ENCODE results near the gene GPR62.

GPR62 gene

DNA sequence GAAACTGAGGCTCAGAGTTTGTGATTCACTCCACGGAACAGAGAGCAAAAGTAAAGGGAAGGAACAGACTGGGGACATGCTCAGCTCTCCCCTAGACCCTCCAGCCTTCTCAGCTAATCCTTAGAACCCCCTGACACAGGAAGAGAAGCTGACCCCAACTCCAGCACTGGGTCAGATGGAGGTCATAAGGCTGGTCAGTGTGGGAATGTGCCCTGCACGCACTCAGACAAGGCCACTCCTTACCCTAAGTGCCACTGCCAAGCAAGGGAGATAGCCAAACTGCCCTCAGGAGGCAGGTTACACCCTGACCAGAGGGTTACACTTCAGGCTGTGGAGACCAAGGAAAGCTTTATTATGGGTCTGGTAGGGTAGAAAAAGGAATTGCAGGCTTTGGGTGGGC is 39.3 kb downstream of the GPR62 start:
- DNase-seq = no peak

DNA sequence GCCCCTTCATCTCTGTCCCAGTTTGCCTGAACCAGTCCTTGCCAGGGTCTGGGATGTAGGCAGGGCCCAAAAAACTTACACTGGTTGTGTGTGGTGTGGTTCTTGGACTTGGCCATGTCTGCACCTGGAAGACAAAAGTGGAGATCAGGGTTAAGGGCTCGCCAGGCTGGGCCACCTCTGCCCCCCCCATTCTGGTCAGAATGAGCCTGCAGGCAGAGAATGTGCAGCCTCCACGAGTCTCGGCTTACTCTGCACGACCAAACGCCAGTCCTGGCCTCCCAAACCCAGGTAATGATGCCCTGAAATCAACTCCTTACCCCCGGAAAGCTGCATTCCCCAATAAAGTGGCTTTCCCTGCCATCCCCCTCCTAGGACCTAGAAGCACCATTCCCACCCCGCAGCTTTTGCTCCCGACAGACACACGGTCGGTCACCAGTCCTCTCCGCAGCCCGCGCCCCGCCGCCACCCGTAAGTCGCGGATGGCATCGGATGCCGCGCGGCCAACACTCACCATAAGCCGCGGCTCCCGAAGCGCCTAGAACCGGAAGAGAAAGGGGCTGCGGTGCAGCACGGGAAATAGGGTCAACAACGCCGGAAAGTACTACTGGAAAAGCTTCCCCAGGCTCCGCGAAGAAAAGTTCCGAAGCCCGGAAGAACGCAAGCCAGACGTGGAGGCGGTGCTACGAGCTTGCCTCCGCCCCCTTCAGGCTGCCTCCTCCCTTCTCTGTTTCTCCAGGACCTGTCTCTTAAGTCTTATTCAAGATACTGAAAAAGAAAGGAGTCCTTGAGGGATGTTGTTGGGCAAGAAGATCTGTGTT is 40.4 kb downstream of the GPR62 start, which contains the start of gene RPL29:
TSS of gene RPL29 (minus strand) at position 550 of the 818 bp plus-strand sequence. CDS start at position 116, 434 bp downstream.
- DNase-seq = peak; percentile 88 to 92

DNA sequence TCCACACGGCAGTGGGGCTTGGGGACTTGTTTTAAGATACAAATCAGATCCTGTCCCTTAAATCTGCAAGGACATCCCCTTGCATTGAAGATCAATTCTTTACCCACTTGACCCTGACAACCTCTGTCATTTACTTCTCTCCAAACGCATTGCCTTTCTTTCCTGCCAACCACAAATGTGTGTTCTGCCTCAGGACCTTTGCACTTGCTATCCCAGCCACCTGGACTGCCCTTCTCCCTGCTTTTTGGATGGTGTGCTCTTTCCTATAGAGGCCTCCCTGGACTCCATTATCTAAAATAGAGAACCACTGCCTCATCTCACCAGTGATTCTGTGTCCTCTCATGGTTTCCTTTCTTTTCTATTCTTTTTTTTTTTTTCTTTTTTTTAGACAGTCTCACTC is 42.0 kb downstream of the GPR62 start:
- DNase-seq = no peak

DNA sequence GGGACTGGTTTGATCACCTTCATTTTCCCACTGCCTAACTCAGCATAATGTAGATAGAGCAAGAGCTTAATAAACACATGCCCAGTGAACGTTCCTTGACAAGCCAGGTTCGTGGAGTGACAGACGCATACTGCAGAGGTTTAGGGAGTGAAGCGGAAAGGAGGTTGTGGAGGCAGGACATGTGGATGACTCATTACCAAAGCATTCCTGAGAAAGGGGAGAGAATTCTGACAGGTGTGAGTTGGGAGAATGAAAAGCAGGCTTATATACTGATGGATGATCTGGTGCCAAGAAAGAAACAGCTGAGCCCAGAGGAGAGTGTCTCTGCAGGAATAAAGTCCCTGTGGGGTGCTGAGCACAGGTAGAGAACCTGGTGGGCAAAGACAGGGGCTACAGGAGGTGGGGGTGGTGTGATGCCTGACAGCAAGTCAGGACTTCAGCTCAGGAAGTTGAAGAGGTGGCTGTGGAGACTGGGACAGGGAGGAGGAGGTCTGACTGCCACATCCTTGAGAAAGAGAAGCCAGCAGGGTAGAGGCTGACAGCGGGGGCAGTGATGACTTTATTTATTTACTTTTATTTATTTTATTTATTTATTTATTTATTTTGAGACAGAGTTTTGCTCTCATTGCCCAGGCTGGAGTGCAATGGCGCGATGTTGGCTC is 42.9 kb downstream of the GPR62 start:
- no peak for DNase-seq

DNA sequence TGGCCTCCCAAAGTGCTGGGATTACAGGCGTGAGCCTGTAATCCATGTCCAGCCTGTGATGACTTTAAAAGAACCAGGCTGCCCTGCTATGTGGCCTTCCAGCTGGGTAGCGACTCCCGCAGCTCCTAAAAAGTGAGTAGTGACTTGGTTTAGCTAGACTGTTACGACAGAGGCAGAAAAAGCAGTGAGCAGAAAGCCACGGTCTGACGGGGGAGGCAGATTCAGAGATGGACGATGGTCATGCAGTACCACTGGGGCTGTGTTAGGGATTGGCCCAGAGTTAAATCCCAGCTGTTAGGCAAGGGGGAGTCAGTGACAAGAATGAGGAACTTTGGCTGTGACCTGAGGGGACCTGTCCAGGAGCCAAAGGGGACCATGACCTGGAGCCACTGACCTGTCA is 43.6 kb downstream of the GPR62 start:
- no peak for DNase-seq

DNA sequence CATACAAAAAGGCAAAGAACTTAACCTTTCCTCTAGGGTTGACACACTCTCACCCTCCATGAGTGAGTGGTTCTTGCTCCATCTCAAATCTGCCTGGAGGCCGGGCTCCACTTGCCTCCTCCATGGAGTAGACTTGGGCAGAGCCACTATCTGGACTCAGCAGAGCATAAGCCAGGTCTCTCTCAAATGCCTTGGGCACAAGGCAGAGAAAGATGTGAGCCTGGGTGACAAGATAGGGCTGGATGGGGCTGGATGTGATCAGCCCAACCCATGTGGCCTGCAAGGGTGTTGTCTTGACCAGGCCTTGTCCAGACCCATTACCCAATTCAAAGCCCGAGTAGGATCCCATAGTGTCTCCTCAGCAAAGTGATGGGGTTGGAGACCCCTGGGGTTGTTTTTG is 44.7 kb downstream of the GPR62 start:
- DNase-seq = no peak

DNA sequence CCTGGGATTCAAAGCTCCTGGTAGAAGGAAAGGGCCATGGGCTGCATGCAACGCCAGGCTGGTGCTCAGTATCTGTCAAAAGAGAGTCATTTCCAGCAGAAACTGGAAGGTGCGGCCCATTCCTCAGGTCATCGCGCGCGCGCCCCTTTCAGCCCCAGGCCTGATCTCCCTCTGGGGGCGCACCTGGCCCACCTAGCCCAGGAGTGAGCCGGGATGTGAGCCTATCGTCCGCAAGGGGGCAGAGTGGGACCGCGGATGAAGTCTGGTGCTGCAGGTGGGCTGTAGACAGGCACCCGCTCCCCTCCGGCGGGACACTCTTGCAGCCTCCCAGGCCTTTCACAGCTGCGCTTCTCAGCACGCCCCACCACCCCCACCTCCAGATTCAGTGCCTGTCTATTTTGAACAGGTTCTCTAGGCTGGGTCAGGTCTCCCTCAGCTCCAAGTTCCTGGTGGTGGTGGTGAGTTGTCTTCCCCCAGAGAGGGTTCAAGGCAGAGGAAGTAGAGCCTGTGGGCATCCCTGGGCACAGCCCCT is 46.3 kb downstream of the GPR62 start:
- DNase-seq = peak; percentile 79 to 83

DNA sequence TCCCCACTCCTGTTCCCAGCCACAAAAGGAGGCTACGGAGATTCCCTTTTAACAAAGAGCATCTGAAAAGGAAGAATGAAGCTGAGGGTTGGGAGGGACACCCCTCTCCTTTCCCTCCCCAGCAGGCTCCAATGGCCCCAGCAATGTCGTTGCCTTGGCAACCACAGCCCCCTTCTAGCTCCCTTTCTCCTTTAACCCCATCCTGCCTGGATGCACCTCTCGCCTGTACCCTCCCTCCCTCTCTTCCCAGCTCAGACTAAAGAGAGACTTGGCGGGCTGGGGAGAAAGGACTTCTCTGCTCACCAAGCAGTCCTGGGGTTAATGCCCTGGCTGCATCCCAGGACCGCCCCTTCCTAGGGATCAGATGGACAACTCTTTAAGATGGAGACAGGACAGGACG is 47.6 kb downstream of the GPR62 start:
- DNase-seq = no peak

DNA sequence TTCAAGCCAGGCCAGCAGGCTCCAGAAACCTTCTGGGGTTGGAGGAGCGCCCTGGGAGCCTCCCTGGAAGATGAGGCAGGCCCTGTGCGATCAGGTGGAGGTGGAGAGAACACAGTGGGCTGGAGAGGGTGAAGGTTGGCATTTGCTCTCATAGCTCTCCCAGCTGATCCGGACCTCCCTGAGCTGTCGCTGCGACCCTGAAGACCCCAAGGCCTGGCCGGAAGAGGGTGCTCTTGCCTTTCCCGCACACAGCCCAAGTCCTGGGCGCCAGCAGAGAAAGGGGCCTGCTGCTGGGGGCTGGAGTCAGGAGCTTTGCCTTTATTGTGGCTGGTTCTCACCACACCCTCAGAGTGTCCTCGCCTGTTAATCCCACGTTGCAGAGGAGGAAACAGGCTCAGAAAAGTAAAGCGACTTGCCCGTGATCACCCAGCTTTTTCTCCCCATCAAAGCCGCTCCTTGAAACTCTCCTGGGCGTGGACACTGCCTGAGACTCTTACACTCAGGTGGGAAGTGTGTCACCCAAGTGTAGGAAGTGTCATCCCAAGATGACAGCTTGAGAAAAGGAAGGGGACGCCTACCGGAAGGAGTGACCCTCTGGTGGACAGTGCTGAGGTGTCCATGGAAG is 49.1 kb downstream of the GPR62 start:
- DNase-seq = no peak

DNA sequence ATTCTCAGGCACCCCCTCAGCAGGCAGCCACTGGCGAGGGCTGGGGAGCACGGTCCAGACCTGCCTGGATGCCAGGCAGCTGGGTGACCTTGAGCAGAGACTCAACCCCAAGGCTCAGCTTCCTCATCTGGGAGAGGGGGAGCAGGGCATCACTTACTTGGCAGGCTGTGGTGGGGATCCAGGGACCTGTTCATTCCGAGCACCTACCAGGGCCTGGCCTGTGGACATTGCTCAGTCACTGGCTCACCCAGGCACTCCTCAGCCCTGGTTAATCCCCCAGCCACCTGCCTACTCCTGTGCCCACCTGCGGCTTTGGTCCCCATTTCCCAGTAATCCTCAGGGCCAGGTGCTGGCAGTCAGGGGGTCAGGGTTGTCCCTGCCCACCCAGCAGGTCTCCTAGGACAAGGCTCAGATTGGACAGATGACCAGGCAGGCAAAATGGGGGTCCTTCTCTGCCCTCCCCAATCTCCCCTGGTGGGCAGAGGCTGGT is 49.8 kb downstream of the GPR62 start:
- no peak for DNase-seq

DNA sequence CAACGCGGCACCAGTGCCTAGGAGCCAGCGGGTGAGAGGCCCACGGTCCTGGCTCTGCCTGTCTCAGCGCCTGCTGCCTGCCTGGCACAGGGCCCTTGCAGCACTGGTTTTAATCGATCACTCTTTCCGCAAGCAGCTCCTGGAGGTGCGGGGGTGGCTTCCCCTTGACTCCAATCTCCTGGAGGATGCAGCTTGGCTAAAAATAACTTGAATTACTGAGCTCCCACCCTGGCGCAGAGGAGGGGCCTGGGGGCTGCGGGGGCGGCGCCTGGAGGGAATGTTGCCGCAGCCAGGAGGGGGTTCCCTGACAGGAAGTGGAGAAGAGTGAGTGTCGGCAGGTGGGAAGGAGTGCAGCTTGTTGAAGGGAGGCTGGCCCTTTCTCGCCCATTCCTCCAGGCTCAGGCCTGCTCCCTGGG is 50.4 kb downstream of the GPR62 start:
- DNase-seq = no peak

DNA sequence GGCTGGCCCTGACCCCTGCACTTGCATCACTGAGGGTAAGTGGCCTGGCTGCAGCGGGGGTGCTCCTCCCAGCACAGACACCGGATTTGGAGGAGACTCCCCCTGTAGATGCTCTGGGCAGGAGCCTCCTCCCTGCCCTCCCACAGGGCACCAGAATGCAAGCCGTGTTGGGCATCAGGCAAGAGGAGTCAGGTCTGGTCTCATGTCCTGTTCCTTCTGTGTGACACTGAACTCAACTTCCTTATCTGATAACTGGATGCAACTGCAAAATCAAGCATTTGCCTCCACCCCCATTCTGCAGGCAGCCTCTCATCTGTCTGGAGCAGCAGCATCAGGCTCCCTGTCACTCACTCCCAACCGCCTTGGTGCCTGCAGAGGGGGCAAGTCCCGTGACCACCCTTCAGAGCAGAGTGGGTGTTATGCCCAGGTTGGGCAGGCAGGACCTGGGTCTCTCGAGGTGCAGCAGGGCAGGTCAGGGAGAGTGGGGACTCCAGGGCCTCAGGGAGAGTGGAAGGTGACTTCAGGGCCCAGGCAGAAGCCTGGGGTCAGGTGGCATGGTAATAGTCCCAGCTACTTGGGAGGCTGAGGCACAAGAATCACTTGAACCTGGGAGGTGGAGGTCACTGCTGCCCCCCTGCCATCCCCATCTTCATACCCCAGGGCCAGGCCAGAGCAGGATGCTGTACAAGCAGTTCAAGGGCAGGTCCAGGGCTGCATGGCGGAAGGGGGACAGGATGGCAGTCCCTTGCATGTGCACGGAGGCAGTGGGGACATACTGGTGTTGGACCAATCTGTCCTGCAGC is 51.0 kb downstream of the GPR62 start:
- DNase-seq = no peak

DNA sequence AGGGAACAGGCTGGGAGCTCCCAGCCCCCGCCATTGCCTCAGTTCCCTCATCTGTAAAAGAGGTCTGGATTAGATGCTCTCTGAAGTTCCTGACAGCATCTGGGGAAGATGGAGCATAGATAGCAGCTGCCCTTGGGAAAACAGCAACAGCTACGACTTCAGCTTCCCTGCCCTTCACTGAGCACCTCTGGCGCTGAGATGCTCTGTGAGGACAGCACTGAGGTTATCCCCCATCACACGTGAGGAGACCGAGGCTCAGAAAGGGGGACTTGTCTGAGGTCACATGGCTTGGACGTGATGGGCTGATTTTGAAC is 51.6 kb downstream of the GPR62 start:
- DNase-seq = no peak
